Measurements from ENCODE around the gene HIVEP3.

The HIVEP3 gene

DNA sequence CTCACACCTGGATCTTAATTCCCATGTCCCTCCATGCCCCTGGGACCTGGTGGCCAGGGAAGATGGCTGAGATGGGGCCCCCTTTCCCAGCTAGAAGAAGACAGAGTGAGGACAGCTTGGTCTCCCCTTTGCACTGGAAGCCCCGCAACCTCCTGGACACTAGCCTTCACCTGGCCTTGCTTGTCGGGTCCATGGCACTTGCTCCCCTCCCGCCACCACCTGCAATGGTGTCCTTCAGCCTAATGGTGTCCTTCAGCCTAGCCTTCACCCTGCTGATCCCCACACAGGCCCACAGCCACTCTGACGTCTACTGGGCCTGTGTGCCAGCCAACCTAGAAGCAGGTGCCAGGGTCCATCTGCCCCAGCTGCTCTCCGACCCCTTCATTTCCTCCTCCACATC, 388.3 kb downstream of the HIVEP3 start:
- H3K27ac ChIP-seq = no peak overlapping the region
- H3K4me3 ChIP-seq = no peak overlapping the region
- H3K27me3 ChIP-seq = no peaks in the 10 kb centered on the region
- peaks cover 0 to 21% (median 0%) of the 10 kb centered on the region in 11 experiments; a peak in 5 of 22 replicates for H4K20me1 ChIP-seq
- no peak for TF ChIP-seq Cebpa-rat (IDR thresholded peaks at IDR 0.05)
- no peak overlapping the region for H3K4me2 ChIP-seq
- peaks cover 0 to 9% (median 0%) of the 10 kb centered on the region in 11 experiments; a peak in 2 of 22 replicates for H3K9me3 ChIP-seq (replicated peaks in 1 of 11)
- no peak overlapping the region for H3K9ac ChIP-seq
- H3K36me3 ChIP-seq = peaks cover 0 to 10% (median 0%) of the 10 kb centered on the region in 11 experiments; a peak in 2 of 22 replicates
- peaks cover 4 to 20% (median 11%) of the 10 kb centered on the region in 10 experiments for H3K4me1 ChIP-seq

DNA sequence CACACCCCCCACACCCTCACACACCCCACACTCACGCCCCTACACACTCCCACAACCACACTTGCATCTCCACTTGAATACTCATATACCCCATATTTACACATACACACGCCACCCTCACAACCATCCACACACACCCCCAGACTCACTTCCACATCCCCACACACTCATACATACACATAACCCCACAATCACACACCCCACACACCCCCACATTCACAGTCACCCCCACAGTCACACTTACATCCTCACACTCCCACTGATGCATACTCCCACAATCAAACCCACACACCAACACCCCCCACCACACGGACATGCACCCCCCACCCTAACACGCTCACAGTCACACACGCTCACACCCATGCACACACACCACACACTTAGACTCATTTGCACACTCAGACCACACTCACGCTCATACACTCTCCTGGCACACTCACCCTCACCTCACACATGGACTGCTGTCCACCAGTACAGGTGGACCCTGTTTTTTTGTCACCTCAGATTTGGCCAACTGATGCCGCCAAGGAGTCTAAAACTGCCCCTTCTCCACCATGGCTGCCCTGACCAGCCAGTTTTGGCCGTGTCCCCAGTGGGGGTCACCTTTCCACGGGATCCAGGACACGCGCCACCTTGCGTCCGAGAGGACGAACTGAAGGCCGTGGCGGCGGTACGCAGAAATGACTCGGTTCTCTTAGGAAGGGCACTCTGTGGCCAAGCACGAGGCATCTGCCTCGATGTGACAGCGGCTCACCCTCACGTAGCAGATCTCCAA, 388.9 kb downstream of the HIVEP3 start:
- H3K27ac ChIP-seq = no peak overlapping the region
- peaks cover 0 to 9% (median 0%) of the 10 kb centered on the region in 11 experiments; a peak in 2 of 22 replicates for H3K9me3 ChIP-seq (replicated peaks in 1 of 11)
- no peaks in the 10 kb centered on the region for H3K27me3 ChIP-seq
- peaks cover 0 to 26% (median 0%) of the 10 kb centered on the region in 11 experiments; a peak in 6 of 22 replicates for H4K20me1 ChIP-seq
- peaks cover 0 to 16% (median 0%) of the 10 kb centered on the region in 11 experiments; a peak in 7 of 22 replicates for H3K36me3 ChIP-seq
- no peak for TF ChIP-seq Cebpa-rat (IDR thresholded peaks at IDR 0.05)
- no peak overlapping the region for H3K4me2 ChIP-seq
- no peak overlapping the region for H3K4me3 ChIP-seq
- peaks cover 0 to 14% (median 5%) of the 10 kb centered on the region in 10 experiments; a peak in 14 of 20 replicates for H3K4me1 ChIP-seq
- no peak overlapping the region for H3K9ac ChIP-seq

GRCh38 chr1:41528726-41529605, 389.8 kb downstream of the HIVEP3 start:
- Histone ChIP-seq H3K9ac (no peak overlapping the region), H4K20me1 (peaks cover 0 to 27% (median 0%) of the 10 kb centered on the region in 11 experiments; a peak in 6 of 22 replicates), H3K4me2 (no peak overlapping the region), H3K27me3 (no peaks in the 10 kb centered on the region), H3K9me3 (replicated peaks in 1 of 11) (peaks cover 0 to 9% (median 0%) of the 10 kb centered on the region in 11 experiments; a peak in 2 of 22 replicates), H3K36me3 (peaks cover 0 to 24% (median 0%) of the 10 kb centered on the region in 11 experiments; a peak in 8 of 22 replicates), H3K27ac (no peak overlapping the region), H3K4me3 (no peak overlapping the region), H3K4me1 (peaks cover 0 to 5% (median 0%) of the 10 kb centered on the region in 10 experiments; a peak in 2 of 20 replicates)
- no peak for TF ChIP-seq Cebpa-rat (IDR thresholded peaks at IDR 0.05)

DNA sequence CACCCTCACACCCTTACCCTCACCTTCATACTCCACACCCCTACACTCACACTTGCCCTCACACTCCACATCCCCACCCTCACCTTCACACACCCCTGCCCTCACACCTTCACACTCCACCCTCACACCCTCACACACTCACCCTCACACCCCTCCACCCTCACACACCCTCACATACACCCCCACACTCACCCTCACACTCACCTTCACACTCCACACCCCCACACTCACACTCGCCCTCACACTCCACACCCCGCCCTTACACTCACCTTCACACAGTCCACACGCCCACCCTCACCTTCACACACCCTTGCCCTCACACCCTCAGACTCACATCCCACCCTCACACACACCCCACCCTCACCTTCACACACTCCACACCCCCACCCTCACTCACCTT, 390.6 kb downstream of the HIVEP3 start:
- H3K4me3 ChIP-seq = no peak overlapping the region
- H4K20me1 ChIP-seq = peaks cover 0 to 31% (median 0%) of the 10 kb centered on the region in 11 experiments; a peak in 6 of 22 replicates
- TF ChIP-seq Cebpa-rat (IDR thresholded peaks at IDR 0.05) = no peak
- no peaks in the 10 kb centered on the region for H3K27me3 ChIP-seq
- H3K9me3 ChIP-seq (replicated peaks in 1 of 11) = peaks cover 0 to 9% (median 0%) of the 10 kb centered on the region in 11 experiments; a peak in 2 of 22 replicates
- H3K36me3 ChIP-seq = peaks cover 0 to 33% (median 0%) of the 10 kb centered on the region in 11 experiments; a peak in 8 of 22 replicates
- no peak overlapping the region for H3K4me2 ChIP-seq
- H3K9ac ChIP-seq = no peak overlapping the region
- H3K4me1 ChIP-seq = no peaks in the 10 kb centered on the region; a peak in 1 of 20 replicates
- H3K27ac ChIP-seq = no peak overlapping the region

- peaks cover 0 to 42% (median 0%) of the 10 kb centered on the region in 11 experiments; a peak in 6 of 22 replicates for H4K20me1 ChIP-seq
- peaks cover 0 to 9% (median 0%) of the 10 kb centered on the region in 11 experiments; a peak in 2 of 22 replicates for H3K9me3 ChIP-seq (replicated peaks in 1 of 11)
- H3K36me3 ChIP-seq = peaks cover 0 to 40% (median 0%) of the 10 kb centered on the region in 11 experiments; a peak in 9 of 22 replicates
- no peaks in the 10 kb centered on the region for H3K27me3 ChIP-seq
- 0 out of 20 replicates have a peak, but pooled peaks cover 0 to 5% (median 0%) of the 10 kb centered on the region in 10 experiments for H3K4me1 ChIP-seq
- H3K4me2 ChIP-seq = no peak overlapping the region
- no peak overlapping the region for H3K27ac ChIP-seq
- TF ChIP-seq Cebpa-rat (IDR thresholded peaks at IDR 0.05) = no peak
- H3K9ac ChIP-seq = no peak overlapping the region
- H3K4me3 ChIP-seq = no peak overlapping the region
These were observed 391.7 kb downstream of the HIVEP3 start for GRCh38 chr1:41526956-41527561.

DNA sequence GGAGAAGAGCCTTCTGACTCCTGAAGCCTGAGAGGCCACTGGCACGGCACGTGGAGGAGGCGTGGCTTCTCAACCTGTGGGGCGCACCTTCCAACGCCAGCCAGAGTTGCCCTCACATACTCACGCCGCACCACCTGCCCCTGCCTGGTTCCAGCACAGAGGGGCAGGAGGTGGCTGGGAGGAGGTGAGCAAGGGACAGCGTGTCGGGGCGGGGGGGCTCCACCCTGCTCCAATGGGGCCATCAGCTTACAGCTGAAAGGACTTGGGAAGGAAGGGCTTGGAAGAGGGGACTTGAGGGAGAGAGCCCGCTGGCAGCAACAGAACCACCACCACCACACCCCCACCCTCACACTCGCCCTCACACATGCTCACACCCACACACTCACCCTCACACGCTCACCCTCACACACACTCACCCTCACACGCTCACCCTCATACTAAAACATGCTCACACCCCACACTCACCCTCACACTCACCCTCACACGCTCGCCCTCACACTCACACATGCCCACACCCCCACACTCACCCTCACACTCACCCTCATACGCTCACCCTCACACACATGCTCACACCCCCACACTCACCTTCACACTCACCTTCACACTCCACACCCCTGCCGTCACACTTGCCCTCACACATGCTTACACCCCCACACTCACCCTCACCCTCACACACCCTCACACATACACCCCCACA, 392.7 kb downstream of the HIVEP3 start:
- H3K4me2 ChIP-seq = no peak overlapping the region
- H3K4me1 ChIP-seq = peaks cover 0 to 15% (median 2%) of the 10 kb centered on the region in 10 experiments; a peak in 6 of 20 replicates
- no peak overlapping the region for H3K9ac ChIP-seq
- H3K4me3 ChIP-seq = no peak overlapping the region
- H4K20me1 ChIP-seq = peaks cover 0 to 52% (median 0%) of the 10 kb centered on the region in 11 experiments; a peak in 6 of 22 replicates
- H3K27ac ChIP-seq = no peak overlapping the region
- TF ChIP-seq Cebpa-rat (IDR thresholded peaks at IDR 0.05) = no peak
- no peaks in the 10 kb centered on the region for H3K27me3 ChIP-seq
- peaks cover 0 to 42% (median 0%) of the 10 kb centered on the region in 11 experiments; a peak in 9 of 22 replicates for H3K36me3 ChIP-seq
- H3K9me3 ChIP-seq (replicated peaks in 1 of 11) = peaks cover 0 to 9% (median 0%) of the 10 kb centered on the region in 11 experiments; a peak in 2 of 22 replicates

DNA sequence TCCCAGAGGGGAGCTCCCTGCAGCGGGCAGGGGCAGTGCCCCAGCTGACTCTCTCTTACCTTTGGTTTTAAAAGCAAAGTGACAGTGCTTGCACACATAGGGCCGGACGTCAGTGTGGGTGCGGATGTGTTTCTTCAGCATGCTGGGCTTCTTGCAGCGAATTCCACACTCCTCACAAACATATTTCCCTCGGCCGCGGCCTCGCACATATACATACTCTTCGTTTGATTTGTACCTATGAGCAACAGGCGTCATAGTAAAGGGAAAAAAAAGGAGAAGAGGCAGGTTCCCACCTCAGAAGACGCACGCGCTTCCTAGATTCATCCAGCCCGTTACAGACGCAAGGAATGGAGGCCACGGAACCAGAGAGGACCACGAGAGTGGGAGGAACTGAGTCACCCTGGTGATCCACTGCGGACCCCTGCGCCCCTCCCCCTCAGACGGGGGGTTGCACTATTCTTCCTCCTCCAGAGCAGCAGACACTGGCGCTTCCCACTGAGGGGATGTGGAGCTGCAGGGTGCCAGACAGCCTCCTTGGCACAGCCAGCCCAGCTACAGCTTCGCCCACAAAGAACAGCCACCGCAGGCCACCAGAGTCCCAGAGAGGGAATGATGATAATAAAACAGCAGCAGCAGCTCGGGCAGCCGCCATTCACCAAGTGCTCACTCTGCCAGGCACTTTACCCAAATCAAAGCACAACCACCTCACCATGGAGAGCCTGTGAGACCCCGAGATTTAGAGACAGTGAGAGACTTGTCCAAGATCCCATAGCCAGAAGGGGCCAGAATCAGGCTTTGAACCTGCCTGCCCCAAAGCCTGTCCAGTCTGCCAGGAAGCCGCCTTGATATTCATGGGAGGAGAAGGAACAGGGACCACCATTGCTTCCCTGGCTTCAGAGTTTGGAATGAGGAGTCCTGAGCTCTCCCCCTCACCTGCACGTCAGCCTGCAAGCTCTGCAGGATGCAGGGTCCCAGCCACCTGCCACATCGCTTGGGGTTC, 393.7 kb downstream of the HIVEP3 start:
- Histone ChIP-seq H3K36me3 (peaks cover 0 to 47% (median 0%) of the 10 kb centered on the region in 11 experiments; a peak in 9 of 22 replicates), H4K20me1 (peaks cover 0 to 59% (median 0%) of the 10 kb centered on the region in 11 experiments; a peak in 6 of 22 replicates), H3K4me2 (no peak overlapping the region), H3K9ac (no peak overlapping the region), H3K27me3 (no peaks in the 10 kb centered on the region), H3K4me3 (no peak overlapping the region), H3K4me1 (peaks cover 0 to 16% (median 2%) of the 10 kb centered on the region in 10 experiments; a peak in 6 of 20 replicates), H3K9me3 (replicated peaks in 1 of 11) (no peaks in the 10 kb centered on the region; a peak in 2 of 22 replicates), H3K27ac (no peak overlapping the region)
- no peak for TF ChIP-seq Cebpa-rat (IDR thresholded peaks at IDR 0.05)
